Panc1 (cell line): ENCODE measurements around the gene SYTL3. TPM values are rescaled to one million over a fixed set of nuclear protein-coding genes. Genes with fewer than 3 reads are reported as not detected.

Source experiments
- ATAC-seq: fragments of 200-7000 bp; cut with Tn5 transposase; 2 replicates; pipeline ENCODE4 v1.9.1; 2020; ENCODE audit warnings: mild to moderate bottlenecking, moderate library complexity
- BruUV-seq: library from RNA; stranded (reverse); fragments of 400-500 nt; replicated peaks from 2 replicates; lab custom pipeline; 2021; lab: Mats Ljungman, UMichigan
- CTCF ChIA-PET: fragments of 300-600 bp; sonication (Branson Sonifier 250); formaldehyde crosslinking; loops from one replicate; lab custom pipeline; 2022; ENCODE audit warnings: antibody characterized with exemption; lab: Charles Lee
- POLR2A ChIA-PET: fragments of 300-600 bp; sonication (Branson Sonifier 250); formaldehyde crosslinking; loops from one replicate; lab custom pipeline; 2022; ENCODE audit warnings: antibody characterized with exemption; lab: Charles Lee
- DNase-seq: peaks from one replicate; pipeline ENCODE4 v3.0.0-alpha.2; 2010; ENCODE audit warnings: low read depth, low spot score
- H3K27ac ChIP-seq: 2 replicates; pipeline ENCODE4 v1.5.1; 2011; ENCODE audit warnings: mild to moderate bottlenecking, low read length, inconsistent platforms
- H3K27me3 ChIP-seq: fragments of 200-500 bp; sonication (Bioruptor generic); 2 replicates; pipeline ENCODE4 v1.6.0; 2014; ENCODE audit warnings: low read length, inconsistent platforms; ENCODE audit not compliant: control insufficient read depth, insufficient read depth
- H3K36me3 ChIP-seq: fragments of 200-500 bp; sonication (Bioruptor generic); 2 replicates; pipeline ENCODE4 v1.5.1; 2014; ENCODE audit warnings: inconsistent platforms, mild to moderate bottlenecking, low read length, moderate library complexity; ENCODE audit not compliant: control insufficient read depth, insufficient read depth
- H3K4me1 ChIP-seq: 2 replicates; pipeline ENCODE4 v1.5.1; 2011; ENCODE audit warnings: inconsistent platforms, mild to moderate bottlenecking, low read length, moderate library complexity; ENCODE audit not compliant: control insufficient read depth, insufficient read depth
- H3K4me3 ChIP-seq, 2 experiments: 2 replicates each; pipeline ENCODE4 v1.5.1; 2011 to 2012; ENCODE audit warnings: low read depth in 2 of 2, low read length in 2 of 2, mild to moderate bottlenecking in 2 of 2, inconsistent platforms in 1 of 2, moderate library complexity in 1 of 2
- H3K9me3 ChIP-seq: fragments of 200-500 bp; sonication (Bioruptor generic); 2 replicates; pipeline ENCODE4 v1.5.1; 2014; ENCODE audit warnings: low read depth, mild to moderate bottlenecking, inconsistent platforms, low read length, moderate library complexity; ENCODE audit not compliant: control insufficient read depth, insufficient read depth
- POLR2AphosphoS5 ChIP-seq: IDR thresholded peaks from 2 replicates; pipeline ENCODE4 v1.6.1; 2012; ENCODE audit warnings: mild to moderate bottlenecking, low read depth, low read length, moderate library complexity
- SIN3A ChIP-seq: IDR thresholded peaks from 2 replicates; pipeline ENCODE4 v1.6.1; 2012; ENCODE audit warnings: low read depth, mild to moderate bottlenecking, low read length, moderate library complexity, borderline replicate concordance; ENCODE audit not compliant: insufficient read depth
- TCF7L2 ChIP-seq: IDR thresholded peaks from 2 replicates; pipeline ENCODE4 v1.6.1; 2011; ENCODE audit warnings: mild to moderate bottlenecking, low read depth, low read length, inconsistent platforms
- in situ Hi-C: cut with HindIII; loops from 2 replicates; pipeline ENCODE4 v1.10.0; 2016; ENCODE audit warnings: low sequenced_read_pairs, low pct_unique_long_range_greater_than_20kb
- intact Hi-C: fragments of 100-400 bp; cut with micrococcal nuclease; formaldehyde crosslinking; loops from one replicate; pipeline ENCODE4 v1.10.0; 2022; ENCODE audit not compliant: unreplicated experiment
- total RNA-seq: library from RNA; stranded (reverse); gene quantifications from one replicate; pipeline ENCODE4 v1.2.1, GENCODE V29; 2021; ENCODE audit not compliant: unreplicated experiment
- TF ChIP-seq, protein P1 (sequence below), 2 experiments: IDR thresholded peaks; 2 replicates each; pipeline ENCODE4 v1.6.1; 2011 to 2012; ENCODE audit warnings: low read depth in 2 of 2, control low read depth in 1 of 2, low read length in 1 of 2, mild to moderate bottlenecking in 1 of 2, moderate library complexity in 1 of 2; ENCODE audit not compliant: insufficient read depth in 1 of 2
- TF ChIP-seq, protein P2 (sequence below): fragments of 450-650 bp; IDR thresholded peaks from 2 replicates; pipeline ENCODE4 v1.5.1; 2017; ENCODE audit warnings: mild to moderate bottlenecking

Gene SYTL3
- total RNA-seq, 1 experiment from 2014 or later = 1.4 TPM

DNA sequence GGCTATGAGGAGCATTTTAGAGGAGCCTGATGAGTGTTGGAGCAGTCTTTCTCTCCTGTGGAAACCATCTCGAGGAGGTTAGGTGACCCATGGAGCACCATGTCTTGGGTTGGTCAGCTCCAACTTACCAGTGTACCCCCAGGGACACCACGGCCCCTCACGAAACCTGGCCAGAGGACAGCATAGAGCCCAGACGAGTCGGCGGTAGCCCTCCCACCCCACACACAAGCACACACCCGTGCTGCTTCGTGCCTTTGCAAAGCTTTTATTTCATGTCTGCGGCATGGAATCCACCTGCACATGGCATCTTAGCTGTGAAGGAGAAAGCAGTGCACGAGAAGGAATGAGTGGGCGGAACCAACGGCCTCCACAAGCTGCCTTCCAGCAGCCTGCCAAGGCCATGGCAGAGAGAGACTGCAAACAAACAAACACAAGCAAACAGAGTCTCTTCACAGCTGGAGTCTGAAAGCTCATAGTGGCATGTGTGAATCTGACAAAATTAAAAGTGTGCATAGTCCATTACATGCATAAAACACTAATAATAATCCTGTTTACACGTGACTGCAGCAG, 115.7 kb downstream of the SYTL3 start:
- DNase-seq (no peak), ATAC-seq (no peak)
- in situ Hi-C loops = no loop called here
- TF ChIP-seq TCF7L2 (no peak), POLR2AphosphoS5 (no peak), SIN3A (no peak)
- TF ChIP-seq, protein P1, sequence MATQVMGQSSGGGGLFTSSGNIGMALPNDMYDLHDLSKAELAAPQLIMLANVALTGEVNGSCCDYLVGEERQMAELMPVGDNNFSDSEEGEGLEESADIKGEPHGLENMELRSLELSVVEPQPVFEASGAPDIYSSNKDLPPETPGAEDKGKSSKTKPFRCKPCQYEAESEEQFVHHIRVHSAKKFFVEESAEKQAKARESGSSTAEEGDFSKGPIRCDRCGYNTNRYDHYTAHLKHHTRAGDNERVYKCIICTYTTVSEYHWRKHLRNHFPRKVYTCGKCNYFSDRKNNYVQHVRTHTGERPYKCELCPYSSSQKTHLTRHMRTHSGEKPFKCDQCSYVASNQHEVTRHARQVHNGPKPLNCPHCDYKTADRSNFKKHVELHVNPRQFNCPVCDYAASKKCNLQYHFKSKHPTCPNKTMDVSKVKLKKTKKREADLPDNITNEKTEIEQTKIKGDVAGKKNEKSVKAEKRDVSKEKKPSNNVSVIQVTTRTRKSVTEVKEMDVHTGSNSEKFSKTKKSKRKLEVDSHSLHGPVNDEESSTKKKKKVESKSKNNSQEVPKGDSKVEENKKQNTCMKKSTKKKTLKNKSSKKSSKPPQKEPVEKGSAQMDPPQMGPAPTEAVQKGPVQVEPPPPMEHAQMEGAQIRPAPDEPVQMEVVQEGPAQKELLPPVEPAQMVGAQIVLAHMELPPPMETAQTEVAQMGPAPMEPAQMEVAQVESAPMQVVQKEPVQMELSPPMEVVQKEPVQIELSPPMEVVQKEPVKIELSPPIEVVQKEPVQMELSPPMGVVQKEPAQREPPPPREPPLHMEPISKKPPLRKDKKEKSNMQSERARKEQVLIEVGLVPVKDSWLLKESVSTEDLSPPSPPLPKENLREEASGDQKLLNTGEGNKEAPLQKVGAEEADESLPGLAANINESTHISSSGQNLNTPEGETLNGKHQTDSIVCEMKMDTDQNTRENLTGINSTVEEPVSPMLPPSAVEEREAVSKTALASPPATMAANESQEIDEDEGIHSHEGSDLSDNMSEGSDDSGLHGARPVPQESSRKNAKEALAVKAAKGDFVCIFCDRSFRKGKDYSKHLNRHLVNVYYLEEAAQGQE (IDR thresholded peaks at IDR 0.05; ENCODE audit: insufficient read depth in 1 of 2, low read depth in 2 of 2, low read length in 1 of 2) = no peak
- TF ChIP-seq, protein P2, sequence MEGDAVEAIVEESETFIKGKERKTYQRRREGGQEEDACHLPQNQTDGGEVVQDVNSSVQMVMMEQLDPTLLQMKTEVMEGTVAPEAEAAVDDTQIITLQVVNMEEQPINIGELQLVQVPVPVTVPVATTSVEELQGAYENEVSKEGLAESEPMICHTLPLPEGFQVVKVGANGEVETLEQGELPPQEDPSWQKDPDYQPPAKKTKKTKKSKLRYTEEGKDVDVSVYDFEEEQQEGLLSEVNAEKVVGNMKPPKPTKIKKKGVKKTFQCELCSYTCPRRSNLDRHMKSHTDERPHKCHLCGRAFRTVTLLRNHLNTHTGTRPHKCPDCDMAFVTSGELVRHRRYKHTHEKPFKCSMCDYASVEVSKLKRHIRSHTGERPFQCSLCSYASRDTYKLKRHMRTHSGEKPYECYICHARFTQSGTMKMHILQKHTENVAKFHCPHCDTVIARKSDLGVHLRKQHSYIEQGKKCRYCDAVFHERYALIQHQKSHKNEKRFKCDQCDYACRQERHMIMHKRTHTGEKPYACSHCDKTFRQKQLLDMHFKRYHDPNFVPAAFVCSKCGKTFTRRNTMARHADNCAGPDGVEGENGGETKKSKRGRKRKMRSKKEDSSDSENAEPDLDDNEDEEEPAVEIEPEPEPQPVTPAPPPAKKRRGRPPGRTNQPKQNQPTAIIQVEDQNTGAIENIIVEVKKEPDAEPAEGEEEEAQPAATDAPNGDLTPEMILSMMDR = no peak
- ChIA-PET CTCF (no interaction called here), POLR2A (no interaction called here)
- Histone ChIP-seq H3K4me3 (no peak overlapping the region), H3K4me1 (no peaks in the 10 kb centered on the region), H3K27ac (no peak overlapping the region), H3K9me3 (no peaks in the 10 kb centered on the region), H3K27me3 (no peaks in the 10 kb centered on the region), H3K36me3 (peaks cover 16% of the 10 kb centered on the region)
- no TSS peak for BruUV-seq
- intact Hi-C loops = no loop called here

DNA sequence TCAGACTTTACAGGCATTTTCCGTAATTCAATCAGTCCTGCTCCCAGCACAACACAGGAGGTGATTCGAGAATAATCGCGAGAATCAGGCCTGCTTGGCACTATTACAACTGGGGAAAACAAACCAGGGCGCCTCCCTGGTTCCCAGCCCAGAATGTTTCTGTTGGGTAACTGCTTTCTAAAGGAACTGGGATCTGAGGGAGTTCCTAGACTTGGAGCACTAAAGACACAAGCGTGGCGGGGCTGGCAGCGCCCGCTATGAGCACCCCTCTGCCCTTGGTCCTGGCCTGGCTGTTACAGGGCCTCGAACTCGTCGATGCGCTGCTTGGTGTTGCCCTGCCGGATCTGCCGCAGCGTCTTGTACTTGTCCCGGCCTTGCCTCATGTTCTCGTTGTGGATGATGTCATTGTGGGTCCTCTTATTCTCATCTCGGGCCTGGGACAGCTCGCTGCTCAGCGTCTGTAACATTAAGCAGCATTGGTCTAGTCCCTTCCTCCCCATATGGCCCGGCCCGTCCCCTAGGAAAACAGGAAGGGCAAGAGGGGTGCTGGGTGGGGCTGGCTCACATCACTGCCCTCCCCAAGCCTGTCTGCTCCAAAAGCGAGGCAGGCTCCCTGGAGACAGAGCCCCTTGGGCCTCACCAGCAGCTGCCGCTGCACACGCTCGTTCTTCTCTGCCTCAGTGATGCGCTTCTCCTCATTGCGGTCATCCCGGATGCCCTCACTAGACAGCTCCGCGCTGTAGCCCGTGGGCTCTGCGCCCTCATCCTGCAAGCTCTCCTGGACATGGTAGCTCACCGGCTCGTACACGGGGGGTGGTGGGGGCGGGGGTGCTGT, 117.0 kb downstream of the SYTL3 start:
- TF ChIP-seq SIN3A (no peak), TCF7L2 (no peak), POLR2AphosphoS5 (no peak)
- TF ChIP-seq, protein P2 = no peak
- TF ChIP-seq, protein P1 (IDR thresholded peaks at IDR 0.05; ENCODE audit: insufficient read depth in 1 of 2, low read depth in 2 of 2, low read length in 1 of 2) = no peak
- Histone ChIP-seq H3K4me3 (no peak overlapping the region), H3K27ac (no peak overlapping the region), H3K9me3 (no peaks in the 10 kb centered on the region), H3K27me3 (no peaks in the 10 kb centered on the region), H3K36me3 (peaks cover 19% of the 10 kb centered on the region), H3K4me1 (no peaks in the 10 kb centered on the region)
- ChIA-PET CTCF (no interaction called here), POLR2A (no interaction called here)
- no TSS peak for BruUV-seq
- in situ Hi-C loops (no loop called here), intact Hi-C loops (no loop called here)
- ATAC-seq (no peak), DNase-seq (no peak)
